HG03135 (cell line): Measurements from ENCODE around the gene FAM186B.
"Not testable (repeated sequence)": the region's sequence is repeated elsewhere in the genome, so short reads cannot be mapped to it uniquely, and the experiment has no call there.

ENCODE experiments used
- ATAC-seq: cut with Tn5 transposase; IDR thresholded peaks from one replicate; pipeline ENCODE4 v1.9.1; 2021; ENCODE audit warnings: mild to moderate bottlenecking, moderate library complexity; ENCODE audit not compliant: unreplicated experiment

Gene FAM186B

GRCh38 chr12:49635036-49635435 is 29.6 kb upstream of the FAM186B start:
- no peak for ATAC-seq

DNA sequence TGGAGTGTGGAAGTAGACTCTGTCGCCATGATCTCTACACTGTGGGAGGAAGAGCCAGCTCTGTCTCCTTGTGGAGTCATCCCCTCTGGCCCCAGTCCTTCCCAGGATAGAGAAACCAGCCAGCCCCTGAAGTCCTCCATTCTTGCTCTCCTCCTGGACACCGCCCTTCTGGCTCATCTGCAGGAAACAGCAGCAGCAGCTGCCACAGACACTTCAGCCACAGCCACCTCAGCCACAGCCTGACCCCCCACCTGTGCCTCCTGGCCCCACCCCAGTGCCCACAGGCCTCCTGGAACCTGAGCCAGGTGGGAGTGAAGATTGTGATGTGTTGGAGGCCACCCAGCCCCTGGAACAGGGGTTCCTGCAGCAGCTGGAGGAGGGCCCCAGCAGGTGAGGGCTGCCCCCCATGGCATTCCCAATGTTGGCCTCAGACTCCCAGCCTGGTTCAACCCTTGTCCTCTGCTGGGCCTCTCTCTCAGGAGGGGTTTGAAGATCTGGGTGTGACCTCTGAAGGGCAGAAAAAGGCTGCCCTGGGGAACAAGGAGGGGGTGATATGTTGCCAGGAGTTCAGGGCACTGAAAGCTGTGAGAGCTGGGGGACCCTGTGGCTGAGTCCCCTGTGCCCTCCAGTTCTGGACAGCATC is 28.4 kb upstream of the FAM186B start:
- ATAC-seq = no peak

DNA sequence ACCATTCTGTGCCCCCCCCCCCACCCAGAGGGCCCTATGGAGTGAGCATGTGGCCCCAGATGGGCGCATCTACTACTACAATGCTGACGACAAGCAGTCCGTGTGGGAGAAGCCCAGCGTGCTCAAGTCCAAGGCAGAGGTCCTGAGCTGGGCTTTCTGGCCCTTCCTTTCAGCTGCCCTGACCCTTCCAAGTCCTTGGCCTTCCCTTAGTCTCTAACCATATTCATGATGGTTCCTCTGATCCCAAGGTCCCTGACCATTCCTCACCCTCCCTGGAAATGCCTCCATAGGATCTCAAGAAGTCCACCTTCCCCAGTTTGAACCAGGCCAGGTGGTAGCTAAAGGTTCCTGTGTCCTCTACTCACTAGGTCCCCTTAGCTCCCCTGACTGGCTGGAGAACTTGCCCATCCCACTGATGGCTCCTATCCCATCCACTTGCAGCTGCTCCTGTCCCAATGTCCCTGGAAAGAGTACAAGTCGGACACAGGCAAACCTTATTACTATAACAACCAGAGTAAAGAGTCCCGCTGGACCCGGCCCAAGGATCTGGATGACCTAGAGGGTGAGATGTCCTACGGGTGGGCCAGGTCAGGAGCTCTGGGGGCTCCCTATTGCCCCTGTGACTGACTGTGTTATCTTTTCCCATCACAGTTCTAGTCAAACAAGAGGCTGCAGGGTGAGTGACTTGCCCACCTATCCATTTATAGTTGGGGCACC is 27.7 kb upstream of the FAM186B start:
- ATAC-seq = no peak

GRCh38 chr12:49632401-49632800 is 27.0 kb upstream of the FAM186B start:
- no peak for ATAC-seq

DNA sequence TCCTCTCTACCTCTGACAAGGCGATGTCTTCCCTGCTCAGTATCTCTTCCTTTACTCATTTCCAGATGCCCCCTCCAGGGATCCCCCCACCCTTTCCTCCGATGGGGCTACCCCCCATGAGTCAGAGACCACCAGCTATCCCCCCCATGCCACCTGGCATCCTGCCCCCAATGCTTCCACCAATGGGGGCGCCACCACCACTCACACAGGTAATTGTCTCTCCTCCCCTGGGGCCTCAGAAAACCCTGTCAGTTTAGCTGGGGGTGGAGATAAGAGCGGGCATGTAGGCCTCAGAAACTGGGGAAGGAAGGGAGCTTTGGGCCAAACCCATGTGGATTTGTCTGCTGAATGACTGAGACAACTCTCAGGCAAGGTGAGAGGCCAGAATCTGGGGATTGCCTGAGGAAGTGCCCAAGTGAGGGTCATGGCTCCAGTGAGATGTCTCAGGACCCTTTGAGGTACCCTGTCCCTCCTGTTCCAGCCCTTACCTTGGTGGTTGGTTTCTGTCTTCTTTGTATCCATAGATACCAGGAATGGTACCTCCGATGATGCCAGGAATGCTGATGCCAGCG is 26.0 kb upstream of the FAM186B start:
- no peak for ATAC-seq

- no peak for ATAC-seq
Observed at GRCh38 chr12:49627752-49628360, 22.4 kb upstream of the FAM186B start.

DNA sequence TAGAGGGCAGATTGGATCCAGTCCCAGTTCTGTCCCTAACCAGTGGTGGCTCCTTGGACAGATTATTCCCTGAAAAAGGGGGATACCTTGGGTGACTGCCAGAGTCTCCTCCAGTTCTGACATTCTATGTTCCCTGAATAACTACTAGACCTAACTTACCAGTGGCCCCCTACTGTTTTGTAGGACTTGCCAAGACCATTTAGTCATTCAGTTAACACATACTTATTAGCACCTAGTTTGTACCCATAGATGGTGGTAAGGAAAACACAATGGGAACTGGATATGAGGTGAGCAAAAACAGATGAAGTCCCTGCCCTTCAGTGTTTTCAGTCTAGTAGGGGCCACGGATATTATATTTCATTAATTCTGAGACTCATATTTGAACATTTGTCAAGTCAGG is 21.4 kb upstream of the FAM186B start:
- ATAC-seq = no peak

- ATAC-seq = no peak
Observed at GRCh38 chr12:49626169-49626835, 20.9 kb upstream of the FAM186B start.

GRCh38 chr12:49624921-49625577 is 19.6 kb upstream of the FAM186B start:
- ATAC-seq = no peak

DNA sequence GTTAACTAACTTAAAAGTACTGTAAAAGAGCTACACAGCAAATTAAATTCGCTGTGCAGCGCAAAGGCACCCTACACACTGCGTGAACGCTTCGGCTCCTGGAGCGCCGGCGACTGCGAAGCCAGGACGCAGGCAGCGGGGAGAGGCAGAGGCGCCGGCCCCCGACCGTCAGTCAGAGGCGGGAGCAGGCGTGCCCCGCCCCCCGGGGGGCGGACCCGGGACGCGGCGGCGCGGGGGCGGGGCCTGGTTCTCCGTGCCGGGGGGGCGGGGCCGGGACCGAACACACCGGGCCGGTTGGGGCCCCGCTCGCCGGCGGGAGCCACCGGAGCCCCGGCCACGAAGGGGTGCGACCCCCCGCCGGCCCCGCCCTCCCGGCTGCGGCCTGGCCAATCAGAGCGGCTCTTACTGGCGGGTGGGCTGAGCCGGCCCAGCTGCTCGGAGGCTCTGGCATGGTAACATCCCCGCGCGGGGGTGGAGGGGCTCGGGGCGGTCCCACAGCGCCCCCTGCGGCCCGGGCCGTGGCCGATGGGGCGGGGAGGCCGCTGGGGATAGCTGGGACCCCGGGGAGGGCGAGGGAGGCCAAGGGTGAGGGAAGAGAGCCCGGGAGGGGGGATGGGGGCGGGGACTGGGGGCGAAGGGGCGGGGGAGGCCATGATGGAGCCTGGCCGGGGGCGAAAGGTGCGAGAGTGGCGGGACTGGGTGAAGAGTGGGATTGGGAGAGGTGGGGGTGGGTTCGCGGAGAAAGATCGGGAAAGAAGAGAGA is 17.9 kb upstream of the FAM186B start, which contains the start of gene PRPF40B:
Gene PRPF40B (plus strand): TSS at position 420 of the 763 bp plus-strand sequence. CDS start 30 bp downstream, at position 450.
- ATAC-seq = peak; percentile 76

GRCh38 chr12:49622501-49623141 is 17.2 kb upstream of the FAM186B start:
- ATAC-seq = peak; percentile 28

GRCh38 chr12:49621651-49622500 is 16.4 kb upstream of the FAM186B start:
- ATAC-seq = no peak

- ATAC-seq = no peak
Observed at GRCh38 chr12:49619286-49619685, 13.8 kb upstream of the FAM186B start.

- no peak for ATAC-seq
Observed at GRCh38 chr12:49618576-49618975, 13.1 kb upstream of the FAM186B start.

DNA sequence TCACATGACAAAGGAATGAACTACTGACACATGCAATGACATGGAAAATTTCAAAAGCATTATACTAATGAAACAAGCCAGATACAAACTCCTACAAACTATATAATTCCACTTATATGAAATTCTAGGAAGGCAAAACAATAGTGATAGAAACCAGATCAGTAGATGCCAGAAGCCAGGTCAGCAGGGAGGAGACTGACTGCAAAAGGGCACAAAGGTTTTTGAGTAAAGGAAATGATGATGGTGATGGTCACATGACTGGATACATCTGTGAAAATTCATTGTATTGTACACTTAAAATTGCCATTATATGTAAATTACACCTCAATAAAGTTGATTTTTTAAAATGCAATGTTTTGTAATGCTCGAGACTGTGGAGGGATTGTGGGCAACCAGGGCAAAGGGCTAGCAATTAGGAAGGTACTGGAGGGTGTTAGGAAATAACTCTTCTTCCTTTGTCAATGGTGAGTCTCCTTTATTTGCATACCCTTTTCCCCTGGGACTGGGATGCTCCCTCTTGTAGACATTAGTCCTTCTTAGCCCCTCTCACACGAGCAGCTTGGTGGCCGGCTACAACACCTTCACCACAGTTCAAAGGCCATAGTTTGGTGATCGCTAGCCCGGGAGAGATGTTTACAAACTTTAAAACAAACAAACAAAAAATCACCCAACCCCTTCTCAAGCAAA is 11.2 kb upstream of the FAM186B start:
- ATAC-seq = no peak

- ATAC-seq = no peak
Observed at GRCh38 chr12:49615725-49616124, 10.3 kb upstream of the FAM186B start.

GRCh38 chr12:49612210-49612609 is 6.8 kb upstream of the FAM186B start:
- ATAC-seq = no peak

DNA sequence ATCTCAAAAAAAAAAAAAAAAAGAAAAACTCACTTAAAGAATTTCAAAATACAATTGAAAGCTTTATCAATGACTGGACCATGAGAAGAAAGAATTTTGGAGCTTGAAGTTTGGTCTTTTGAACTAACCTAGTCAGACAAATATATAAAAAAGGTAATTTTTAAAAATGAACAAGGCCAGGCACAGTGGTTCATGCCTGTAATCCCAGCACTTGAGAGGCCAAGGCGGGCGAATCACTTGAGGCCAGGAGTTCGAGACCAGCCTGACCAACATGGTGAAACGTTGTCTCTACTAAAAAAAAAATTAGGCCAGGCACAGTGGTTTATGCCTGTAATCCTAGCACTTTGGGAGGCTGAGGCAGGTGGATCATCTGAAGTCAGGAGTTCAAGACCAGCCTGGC is 5.3 kb upstream of the FAM186B start:
- not testable (repeated sequence) for ATAC-seq
